Panc1 (cell line): Measurements from ENCODE around the gene CDYL.

Experiments used
- POLR2AphosphoS5 ChIP-seq: IDR thresholded peaks from 2 replicates; pipeline ENCODE4 v1.6.1; 2012; ENCODE audit warnings: mild to moderate bottlenecking, low read depth, low read length, moderate library complexity
- REST ChIP-seq, 2 experiments: IDR thresholded peaks; 2 replicates each; pipeline ENCODE4 v1.6.1; 2011 to 2012; ENCODE audit warnings: low read depth in 2 of 2, control low read depth in 1 of 2, low read length in 1 of 2, mild to moderate bottlenecking in 1 of 2, moderate library complexity in 1 of 2; ENCODE audit not compliant: insufficient read depth in 1 of 2
- TF ChIP-seq, protein P1 (sequence below): fragments of 450-650 bp; IDR thresholded peaks from 2 replicates; pipeline ENCODE4 v1.5.1; 2017; ENCODE audit warnings: mild to moderate bottlenecking

- TF ChIP-seq, protein P1, sequence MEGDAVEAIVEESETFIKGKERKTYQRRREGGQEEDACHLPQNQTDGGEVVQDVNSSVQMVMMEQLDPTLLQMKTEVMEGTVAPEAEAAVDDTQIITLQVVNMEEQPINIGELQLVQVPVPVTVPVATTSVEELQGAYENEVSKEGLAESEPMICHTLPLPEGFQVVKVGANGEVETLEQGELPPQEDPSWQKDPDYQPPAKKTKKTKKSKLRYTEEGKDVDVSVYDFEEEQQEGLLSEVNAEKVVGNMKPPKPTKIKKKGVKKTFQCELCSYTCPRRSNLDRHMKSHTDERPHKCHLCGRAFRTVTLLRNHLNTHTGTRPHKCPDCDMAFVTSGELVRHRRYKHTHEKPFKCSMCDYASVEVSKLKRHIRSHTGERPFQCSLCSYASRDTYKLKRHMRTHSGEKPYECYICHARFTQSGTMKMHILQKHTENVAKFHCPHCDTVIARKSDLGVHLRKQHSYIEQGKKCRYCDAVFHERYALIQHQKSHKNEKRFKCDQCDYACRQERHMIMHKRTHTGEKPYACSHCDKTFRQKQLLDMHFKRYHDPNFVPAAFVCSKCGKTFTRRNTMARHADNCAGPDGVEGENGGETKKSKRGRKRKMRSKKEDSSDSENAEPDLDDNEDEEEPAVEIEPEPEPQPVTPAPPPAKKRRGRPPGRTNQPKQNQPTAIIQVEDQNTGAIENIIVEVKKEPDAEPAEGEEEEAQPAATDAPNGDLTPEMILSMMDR, result no peak
- no peak for TF ChIP-seq POLR2AphosphoS5
- TF ChIP-seq REST (IDR thresholded peaks at IDR 0.05; ENCODE audit: insufficient read depth in 1 of 2, low read depth in 2 of 2, low read length in 1 of 2), result no peak
These were observed 114.4 kb downstream of the CDYL start for GRCh38 chr6:4890627-4891026.
